Measurements from ENCODE around the gene EEF1AKMT4.

EEF1AKMT4 gene

GRCh38 chr3:184249412-184250166 is at the start of gene EEF1AKMT4:
TSS of gene EEF1AKMT4 (plus strand) at chr3:184249672. CDS start at chr3:184249695, 23 bp downstream.
- DNase-seq (ENCODE audit: low read depth in 2 of 3, low spot score in 2 of 3), result peak in 2 of 3 experiments; percentile 84 to 94

GRCh38 chr3:184200825-184201224 is 48.6 kb upstream of the EEF1AKMT4 start:
- DNase-seq (ENCODE audit: low read depth in 2 of 3, low spot score in 2 of 3), result no peak

- no peak for DNase-seq (ENCODE audit: low read depth in 2 of 3, low spot score in 2 of 3)
These were observed 45.9 kb upstream of the EEF1AKMT4 start for GRCh38 chr3:184203526-184203925.

- no peak for DNase-seq (ENCODE audit: low read depth in 2 of 3, low spot score in 2 of 3)
These were observed 40.1 kb upstream of the EEF1AKMT4 start for GRCh38 chr3:184209146-184209923.

- DNase-seq (ENCODE audit: low read depth in 2 of 3, low spot score in 2 of 3), result no peak
These were observed 38.2 kb upstream of the EEF1AKMT4 start for GRCh38 chr3:184211297-184211696.

- no peak for DNase-seq (ENCODE audit: low read depth in 2 of 3, low spot score in 2 of 3)
These were observed 37.8 kb upstream of the EEF1AKMT4 start for GRCh38 chr3:184211718-184212117.

- DNase-seq (ENCODE audit: low read depth in 2 of 3, low spot score in 2 of 3), result no peak
These were observed 30.7 kb upstream of the EEF1AKMT4 start for GRCh38 chr3:184218814-184219213.

GRCh38 chr3:184222521-184222920 is 27.0 kb upstream of the EEF1AKMT4 start:
- no peak for DNase-seq (ENCODE audit: low read depth in 2 of 3, low spot score in 2 of 3)

- DNase-seq (ENCODE audit: low read depth in 2 of 3, low spot score in 2 of 3), result no peak
These were observed 25.5 kb upstream of the EEF1AKMT4 start for GRCh38 chr3:184223946-184224345.

- DNase-seq (ENCODE audit: low read depth in 2 of 3, low spot score in 2 of 3), result peak in 1 of 3 experiments; percentile 36
These were observed 22.0 kb upstream of the EEF1AKMT4 start for GRCh38 chr3:184227481-184227935.

GRCh38 chr3:184228376-184229137 is 20.9 kb upstream of the EEF1AKMT4 start:
- no peak for DNase-seq (ENCODE audit: low read depth in 2 of 3, low spot score in 2 of 3)

- DNase-seq (ENCODE audit: low read depth in 2 of 3, low spot score in 2 of 3), result peak in 2 of 3 experiments; percentile 38 to 63
These were observed 19.9 kb upstream of the EEF1AKMT4 start, which contains the start of gene VWA5B2 for GRCh38 chr3:184229394-184230080. TSS of gene VWA5B2 (plus strand) at chr3:184229585. CDS start at chr3:184230529, 944 bp downstream.

- DNase-seq (ENCODE audit: low read depth in 2 of 3, low spot score in 2 of 3), result no peak
These were observed 19.3 kb upstream of the EEF1AKMT4 start for GRCh38 chr3:184230081-184230602.

- DNase-seq (ENCODE audit: low read depth in 2 of 3, low spot score in 2 of 3), result no peak
These were observed 18.6 kb upstream of the EEF1AKMT4 start for GRCh38 chr3:184230603-184231528.

- DNase-seq (ENCODE audit: low read depth in 2 of 3, low spot score in 2 of 3), result no peak
These were observed 17.8 kb upstream of the EEF1AKMT4 start for GRCh38 chr3:184231671-184232070.

- DNase-seq (ENCODE audit: low read depth in 2 of 3, low spot score in 2 of 3), result no peak
These were observed 16.2 kb upstream of the EEF1AKMT4 start for GRCh38 chr3:184233127-184233843.

GRCh38 chr3:184234224-184234623 is 15.2 kb upstream of the EEF1AKMT4 start:
- no peak for DNase-seq (ENCODE audit: low read depth in 2 of 3, low spot score in 2 of 3)

- DNase-seq (ENCODE audit: low read depth in 2 of 3, low spot score in 2 of 3), result no peak
These were observed 14.6 kb upstream of the EEF1AKMT4 start for GRCh38 chr3:184234671-184235380.

Data from activated CD8-positive, alpha-beta memory T cell treated with anti-CD3 and anti-CD28 coated beads for 48 hours (primary cell).